ENCODE data around the gene VIM.

Gene VIM

GRCh38 chr10:17228091-17229015 is at the start of gene VIM:
Gene VIM (plus strand): TSS chr10:17228241. CDS start chr10:17229423, 1,182 bp downstream.
- peak; percentile 92 for DNase-seq

- no peak for DNase-seq
Observed at GRCh38 chr10:17179002-17179401, 49.0 kb upstream of the VIM start.

DNA sequence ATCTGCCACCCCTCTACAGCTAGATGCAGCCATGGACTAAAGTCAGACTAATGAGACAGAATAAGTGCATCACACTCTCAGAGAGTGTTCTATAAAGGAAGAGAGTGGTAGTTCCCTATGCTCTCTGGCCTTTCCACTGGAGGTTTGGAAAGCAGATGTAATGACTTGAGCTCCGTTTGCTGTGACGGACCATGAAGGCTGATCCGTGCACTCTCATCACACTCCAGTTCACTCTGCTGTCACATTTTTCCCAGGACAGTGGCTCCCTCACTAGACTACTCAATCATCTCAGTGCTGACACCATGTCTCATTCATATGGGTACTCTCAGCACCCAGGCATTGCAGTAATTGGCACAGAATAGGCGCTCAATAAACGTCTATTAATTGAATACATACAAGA is 46.9 kb upstream of the VIM start:
- no peak for DNase-seq

GRCh38 chr10:17181751-17182150 is 46.3 kb upstream of the VIM start:
- DNase-seq: no peak

DNA sequence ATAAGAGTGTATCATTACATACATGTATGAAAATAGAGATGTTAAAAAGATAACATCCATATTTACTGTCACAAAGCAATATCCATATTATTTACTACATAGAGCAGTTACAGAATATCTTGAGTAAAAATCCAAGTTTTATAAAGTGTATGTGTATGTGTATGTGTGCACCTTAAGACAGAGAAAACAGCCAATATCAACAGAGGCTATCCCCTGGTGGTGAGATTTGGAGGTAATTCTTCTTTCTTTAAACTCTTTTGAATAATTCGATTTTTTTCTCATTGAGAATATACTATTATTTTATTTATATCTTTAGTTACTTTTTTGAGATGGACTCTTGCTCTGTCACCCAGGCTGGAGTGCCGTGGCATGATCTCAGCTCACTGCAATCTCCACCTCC is 44.9 kb upstream of the VIM start:
- DNase-seq: no peak

GRCh38 chr10:17185873-17186272 is 42.2 kb upstream of the VIM start:
- DNase-seq: no peak

DNA sequence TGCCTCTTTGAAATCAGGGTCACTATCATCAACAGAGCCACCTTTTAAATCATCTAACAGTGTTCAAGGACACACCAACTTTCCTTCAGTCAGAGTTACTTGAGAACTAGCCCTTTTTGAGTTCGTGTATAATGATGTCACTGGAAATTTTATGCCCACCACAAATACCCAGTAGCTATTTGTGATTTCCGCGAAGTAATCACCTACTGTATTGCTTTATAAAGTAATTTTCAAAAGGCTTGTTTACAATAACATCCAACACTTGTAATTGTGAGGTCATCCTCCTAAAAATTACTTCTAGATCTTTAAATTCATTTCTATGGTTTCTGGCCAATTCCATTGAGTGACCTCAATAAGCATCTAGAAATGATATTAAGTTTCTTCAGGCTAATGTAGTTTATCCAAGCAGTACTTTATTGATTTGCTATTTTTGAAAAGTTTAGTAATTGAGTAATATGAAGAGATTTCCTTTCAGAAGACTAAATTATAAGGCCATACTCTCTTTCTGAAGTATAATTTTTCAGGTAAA is 39.3 kb upstream of the VIM start:
- DNase-seq: no peak

DNA sequence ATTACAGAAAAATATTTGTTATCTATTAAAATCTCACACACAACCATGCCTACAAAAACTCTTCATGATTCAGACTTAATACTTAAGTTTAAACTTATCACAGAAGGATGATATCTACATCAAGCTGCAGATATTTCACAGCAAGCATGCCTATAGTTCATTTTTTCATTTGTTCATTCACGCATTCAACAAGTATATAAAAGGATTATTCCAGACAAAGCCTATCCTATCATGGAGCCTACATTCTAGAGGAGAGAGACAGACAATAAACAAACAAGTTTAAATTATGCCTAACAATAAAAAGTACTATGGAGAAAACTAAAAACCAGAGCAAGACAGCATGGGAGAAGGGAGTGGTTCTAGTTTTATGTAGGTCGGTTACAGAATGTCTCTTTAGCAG is 37.4 kb upstream of the VIM start:
- no peak for DNase-seq

- DNase-seq: no peak
Observed at GRCh38 chr10:17195083-17195482, 33.0 kb upstream of the VIM start.

- DNase-seq: no peak
Observed at GRCh38 chr10:17196045-17196444, 32.0 kb upstream of the VIM start.

GRCh38 chr10:17196573-17196972 is 31.5 kb upstream of the VIM start:
- no peak for DNase-seq

- no peak for DNase-seq
Observed at GRCh38 chr10:17199351-17199804, 28.7 kb upstream of the VIM start.

- no peak for DNase-seq
Observed at GRCh38 chr10:17200001-17200911, 27.8 kb upstream of the VIM start.

DNA sequence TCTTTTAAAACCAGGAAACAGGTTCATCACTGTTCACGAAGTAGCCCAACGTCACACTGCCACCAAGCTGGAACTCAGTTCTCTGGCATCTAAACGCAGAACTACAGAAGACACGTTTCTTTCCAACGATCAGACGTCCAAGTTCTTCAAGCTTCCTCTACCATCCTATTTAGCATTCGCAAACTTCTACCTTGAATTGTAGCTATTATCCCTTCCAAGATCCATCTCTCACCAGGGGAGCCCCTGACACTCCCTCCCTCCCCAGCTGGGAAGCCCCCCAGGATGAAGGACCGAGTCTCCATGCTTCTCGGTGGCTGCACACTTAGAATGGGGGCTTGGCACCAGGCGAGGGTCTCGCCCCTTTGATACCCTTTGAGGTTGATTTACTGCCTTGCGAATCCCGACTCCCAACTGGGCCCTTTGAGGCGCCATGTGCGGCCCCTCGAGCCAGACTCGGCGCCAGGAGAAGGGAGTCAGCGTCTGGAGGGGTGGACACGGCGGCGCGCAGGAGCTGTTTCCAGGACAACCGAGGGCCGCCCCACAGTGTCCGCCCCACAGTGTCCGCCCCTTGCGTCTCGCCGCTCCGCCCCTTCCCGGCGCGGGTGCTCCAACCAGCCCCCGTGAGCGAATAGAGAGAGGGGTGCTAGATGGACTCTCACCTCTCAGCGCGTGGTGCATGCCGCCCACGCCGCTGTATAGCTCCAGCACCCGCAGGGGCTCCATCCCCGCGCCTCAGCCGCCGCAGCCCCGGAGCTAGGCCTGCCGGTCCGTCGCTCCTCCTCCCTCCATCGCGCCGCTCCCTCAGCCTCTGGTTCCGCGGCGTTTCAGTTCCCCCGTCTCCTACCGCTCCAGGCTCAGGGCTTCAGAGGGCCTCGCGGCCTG is 26.9 kb upstream of the VIM start, which contains the start of gene TRDMT1:
TSS of gene TRDMT1 (minus strand) at position 761 of the 882 bp plus-strand sequence. CDS start at position 723, 38 bp downstream.
- DNase-seq: peak; percentile 79

DNA sequence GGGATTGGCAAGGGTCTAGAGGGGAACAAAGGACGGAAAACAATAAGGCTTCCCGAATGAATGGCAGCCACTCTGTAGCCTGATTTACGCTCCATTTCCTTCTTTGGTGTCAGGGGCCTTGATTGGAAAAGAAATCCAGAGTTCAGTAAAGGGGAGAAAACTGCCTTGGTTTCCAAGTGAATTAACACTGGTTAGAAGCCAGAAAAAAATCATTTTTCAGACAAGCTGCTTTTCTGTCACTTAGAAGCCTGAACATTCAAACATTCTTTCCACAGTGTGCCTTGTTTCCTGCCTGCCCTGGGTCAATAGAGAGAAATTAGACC is 26.3 kb upstream of the VIM start:
- no peak for DNase-seq

DNA sequence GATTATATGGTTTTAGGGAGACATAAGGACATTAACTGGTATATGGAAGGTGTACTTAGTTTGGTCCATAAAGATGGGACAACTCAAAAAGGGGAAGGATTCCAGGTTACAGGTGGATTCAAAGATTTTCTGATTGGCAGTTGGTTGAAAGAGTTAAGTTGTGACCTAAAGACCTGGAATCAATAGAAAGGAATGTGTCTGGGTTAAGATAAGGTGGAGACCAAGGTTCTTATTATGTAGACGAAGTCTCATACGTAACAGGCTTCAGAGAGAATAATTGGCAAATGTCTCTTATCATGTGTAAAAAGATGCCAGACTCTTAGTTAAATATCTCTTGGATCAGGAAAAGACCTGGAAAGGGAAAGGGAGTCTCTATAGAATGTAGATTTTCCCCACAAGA is 25.5 kb upstream of the VIM start:
- no peak for DNase-seq

GRCh38 chr10:17202999-17203398 is 25.0 kb upstream of the VIM start:
- no peak for DNase-seq

- DNase-seq: no peak
Observed at GRCh38 chr10:17203416-17203815, 24.6 kb upstream of the VIM start.

- DNase-seq: peak; percentile 18
Observed at GRCh38 chr10:17206210-17206709, 21.8 kb upstream of the VIM start.

- no peak for DNase-seq
Observed at GRCh38 chr10:17208476-17208875, 19.6 kb upstream of the VIM start.

DNA sequence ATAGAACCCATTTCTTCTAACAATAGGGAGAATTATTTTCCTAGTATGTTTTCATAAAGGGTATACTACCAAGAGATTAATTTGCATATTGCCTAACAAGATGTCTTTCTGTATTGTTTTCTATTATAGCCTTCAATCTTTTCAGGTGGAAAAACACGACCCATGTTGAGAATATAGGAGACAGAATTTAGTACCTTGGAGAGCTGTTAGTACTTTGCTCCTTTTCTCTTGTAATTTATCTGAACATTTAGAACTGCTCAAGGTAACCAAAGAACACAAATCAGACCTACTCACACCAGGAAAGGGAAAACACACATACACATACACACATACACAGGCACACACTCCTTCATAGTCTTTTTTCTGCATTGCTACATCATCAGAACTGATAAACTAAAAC is 18.7 kb upstream of the VIM start:
- DNase-seq: no peak

GRCh38 chr10:17209881-17210280 is 18.2 kb upstream of the VIM start:
- DNase-seq: no peak

Measured in NCI-H226 (cell line).